Fibroblast of lung (primary cell): Measurements from ENCODE around the gene PSG11.
"Not testable (repeated sequence)": the region's sequence is repeated elsewhere in the genome, so short reads cannot be mapped to it uniquely, and the experiment has no call there.

ENCODE experiments used
- EZH2 ChIP-seq: IDR thresholded peaks from 2 replicates; pipeline ENCODE4 v1.5.1; 2012; ENCODE audit warnings: low read length, control low read depth, mild to moderate bottlenecking; ENCODE audit errors: missing control alignments
- TF ChIP-seq, protein P1 (sequence below), 2 donors: IDR thresholded peaks in 1 of 2; conservative IDR thresholded peaks in 1 of 2; 1 replicate in 1 of 2; 2 replicates in 1 of 2; pipeline ENCODE4 v1.5.1; 2011 to 2012; ENCODE audit warnings: low read length in 2 of 2, control low read depth in 1 of 2, inconsistent platforms in 1 of 2, low read depth in 1 of 2, mild to moderate bottlenecking in 1 of 2

DNA sequence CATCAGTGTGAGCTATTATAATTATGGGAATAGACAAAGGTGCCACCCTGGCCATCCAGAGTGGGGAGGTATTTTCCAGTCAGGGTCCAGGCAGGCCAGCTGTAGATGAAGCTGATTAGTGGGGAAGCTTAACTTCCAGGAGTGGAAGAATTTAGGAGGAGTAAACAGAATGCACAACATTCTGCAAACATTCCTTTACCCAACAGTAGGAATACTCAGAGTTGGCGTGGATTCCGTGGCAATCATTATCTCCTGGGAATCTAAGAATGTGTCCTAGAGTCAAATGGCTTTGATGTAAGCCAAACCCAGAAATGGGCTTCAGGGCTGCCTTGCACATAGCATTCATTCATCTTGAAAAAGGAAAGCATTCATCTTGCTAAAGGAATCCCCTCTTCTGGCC, 33.2 kb upstream of the PSG11 start:
- TF ChIP-seq, protein P1, sequence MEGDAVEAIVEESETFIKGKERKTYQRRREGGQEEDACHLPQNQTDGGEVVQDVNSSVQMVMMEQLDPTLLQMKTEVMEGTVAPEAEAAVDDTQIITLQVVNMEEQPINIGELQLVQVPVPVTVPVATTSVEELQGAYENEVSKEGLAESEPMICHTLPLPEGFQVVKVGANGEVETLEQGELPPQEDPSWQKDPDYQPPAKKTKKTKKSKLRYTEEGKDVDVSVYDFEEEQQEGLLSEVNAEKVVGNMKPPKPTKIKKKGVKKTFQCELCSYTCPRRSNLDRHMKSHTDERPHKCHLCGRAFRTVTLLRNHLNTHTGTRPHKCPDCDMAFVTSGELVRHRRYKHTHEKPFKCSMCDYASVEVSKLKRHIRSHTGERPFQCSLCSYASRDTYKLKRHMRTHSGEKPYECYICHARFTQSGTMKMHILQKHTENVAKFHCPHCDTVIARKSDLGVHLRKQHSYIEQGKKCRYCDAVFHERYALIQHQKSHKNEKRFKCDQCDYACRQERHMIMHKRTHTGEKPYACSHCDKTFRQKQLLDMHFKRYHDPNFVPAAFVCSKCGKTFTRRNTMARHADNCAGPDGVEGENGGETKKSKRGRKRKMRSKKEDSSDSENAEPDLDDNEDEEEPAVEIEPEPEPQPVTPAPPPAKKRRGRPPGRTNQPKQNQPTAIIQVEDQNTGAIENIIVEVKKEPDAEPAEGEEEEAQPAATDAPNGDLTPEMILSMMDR (conservative IDR thresholded peaks at IDR 0.05 in 1 of 2, IDR thresholded peaks at IDR 0.05 in 1 of 2; ENCODE audit: low read depth in 1 of 2, low read length in 2 of 2) = not testable (repeated sequence)
- not testable (repeated sequence) for TF ChIP-seq EZH2
